ENCODE data around the gene AKAP11. TPM values are rescaled to one million over a fixed set of nuclear protein-coding genes. Genes with fewer than 3 reads are reported as not detected.

The AKAP11 gene
- total and polyA plus RNA-seq, 2 of the 13 experiments (the other 11 are each of a cell fraction or from before 2014, with no cell fraction given) = 7.2 to 9.8 TPM

GRCh38 chr13:42271337-42272114 lies 426 bp upstream of the AKAP11 start (continued):
- peak; percentile 38; the same call in 1 of the 2 replicates for TF ChIP-seq ESRRA (CRISPR knock-in tag; IDR thresholded peaks at IDR 0.05; ENCODE audit: low read depth)
- TF ChIP-seq MTF2 (CRISPR knock-in tag; IDR thresholded peaks at IDR 0.05; ENCODE audit: borderline replicate concordance) = peak; percentile 45; the same call in 1 of the 2 replicates
- TF ChIP-seq EEA1 (CRISPR knock-in tag; IDR thresholded peaks at IDR 0.05; ENCODE audit: borderline replicate concordance) = no peak
- TF ChIP-seq KAT8 (CRISPR knock-in tag; IDR thresholded peaks at IDR 0.05) = peak; percentile 89
- no peak for TF ChIP-seq ZKSCAN1 (IDR thresholded peaks at IDR 0.05; ENCODE audit: low read length)
- TF ChIP-seq ZNF333 (CRISPR knock-in tag; IDR thresholded peaks at IDR 0.05; ENCODE audit: borderline replicate concordance) = peak; percentile 64; the same call in 1 of the 2 replicates
- peak; percentile 73 for TF ChIP-seq RFX3 (CRISPR knock-in tag; IDR thresholded peaks at IDR 0.05)
- TF ChIP-seq ZFY (CRISPR knock-in tag; IDR thresholded peaks at IDR 0.05) = peak; percentile 57
- TF ChIP-seq ZNF850 (CRISPR knock-in tag; conservative IDR thresholded peaks at IDR 0.05) = no peak
- no peak for TF ChIP-seq SOX6 (IDR thresholded peaks at IDR 0.05)
- peak; percentile 52 for TF ChIP-seq SOX6 (CRISPR knock-in tag; IDR thresholded peaks at IDR 0.05)
- TF ChIP-seq MLXIP (CRISPR knock-in tag; IDR thresholded peaks at IDR 0.05; ENCODE audit: borderline replicate concordance) = peak; percentile 91; the same call in 1 of the 2 replicates
- TF ChIP-seq CAMTA2 (CRISPR knock-in tag; IDR thresholded peaks at IDR 0.05; ENCODE audit: borderline replicate concordance) = 0 out of 2 replicates have a peak, but pooled peaks have one; percentile 33
- TF ChIP-seq SAP130 (CRISPR knock-in tag; IDR thresholded peaks at IDR 0.05; ENCODE audit: low read depth) = peak; percentile 62
- TF ChIP-seq, protein P1, sequence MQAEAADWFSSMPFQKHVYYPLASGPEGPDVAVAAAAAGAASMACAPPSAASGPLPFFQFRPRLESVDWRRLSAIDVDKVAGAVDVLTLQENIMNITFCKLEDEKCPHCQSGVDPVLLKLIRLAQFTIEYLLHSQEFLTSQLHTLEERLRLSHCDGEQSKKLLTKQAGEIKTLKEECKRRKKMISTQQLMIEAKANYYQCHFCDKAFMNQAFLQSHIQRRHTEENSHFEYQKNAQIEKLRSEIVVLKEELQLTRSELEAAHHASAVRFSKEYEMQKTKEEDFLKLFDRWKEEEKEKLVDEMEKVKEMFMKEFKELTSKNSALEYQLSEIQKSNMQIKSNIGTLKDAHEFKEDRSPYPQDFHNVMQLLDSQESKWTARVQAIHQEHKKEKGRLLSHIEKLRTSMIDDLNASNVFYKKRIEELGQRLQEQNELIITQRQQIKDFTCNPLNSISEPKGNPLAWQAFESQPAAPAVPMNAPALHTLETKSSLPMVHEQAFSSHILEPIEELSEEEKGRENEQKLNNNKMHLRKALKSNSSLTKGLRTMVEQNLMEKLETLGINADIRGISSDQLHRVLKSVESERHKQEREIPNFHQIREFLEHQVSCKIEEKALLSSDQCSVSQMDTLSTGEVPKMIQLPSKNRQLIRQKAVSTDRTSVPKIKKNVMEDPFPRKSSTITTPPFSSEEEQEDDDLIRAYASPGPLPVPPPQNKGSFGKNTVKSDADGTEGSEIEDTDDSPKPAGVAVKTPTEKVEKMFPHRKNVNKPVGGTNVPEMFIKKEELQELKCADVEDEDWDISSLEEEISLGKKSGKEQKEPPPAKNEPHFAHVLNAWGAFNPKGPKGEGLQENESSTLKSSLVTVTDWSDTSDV (CRISPR knock-in tag; IDR thresholded peaks at IDR 0.05) = no peak; the same call in 1 of the 2 replicates
- no peak for TF ChIP-seq MEIS1 (CRISPR knock-in tag; IDR thresholded peaks at IDR 0.05; ENCODE audit: borderline replicate concordance)
- no peak for TF ChIP-seq ZBTB1 (CRISPR knock-in tag; IDR thresholded peaks at IDR 0.05; ENCODE audit: borderline replicate concordance)
- TF ChIP-seq MEIS2 (CRISPR knock-in tag; IDR thresholded peaks at IDR 0.05) = peak; percentile 68; the same call in 1 of the 2 replicates
- peak; percentile 46; the same call in 1 of the 2 replicates for TF ChIP-seq RXRA (CRISPR knock-in tag; IDR thresholded peaks at IDR 0.05)
- TF ChIP-seq NFYB (CRISPR knock-in tag; IDR thresholded peaks at IDR 0.05) = peak; percentile 79
- TF ChIP-seq JARID2 (CRISPR knock-in tag; IDR thresholded peaks at IDR 0.05; ENCODE audit: insufficient replicate concordance) = no peak
- TF ChIP-seq ZZZ3 (CRISPR knock-in tag; IDR thresholded peaks at IDR 0.05; ENCODE audit: borderline replicate concordance) = no peak
- TF ChIP-seq ATF7 (IDR thresholded peaks at IDR 0.05) = no peak
- TF ChIP-seq ATF7 (CRISPR knock-in tag; IDR thresholded peaks at IDR 0.05) = no peak
- no peak for TF ChIP-seq KMT2B (CRISPR knock-in tag; IDR thresholded peaks at IDR 0.05)
- TF ChIP-seq ISX (CRISPR knock-in tag; conservative IDR thresholded peaks at IDR 0.05) = no peak; the same call in 1 of the 2 replicates
